Stimulated activated naive CD8-positive, alpha-beta T cell treated with anti-CD3 and anti-CD28 coated beads, Interleukin-15, Interleukin-2, amounts not matched to agents 100 ng/mL and 50 ng/mL, for 24 hours (primary cell): ENCODE measurements around the gene LAMA5.
A peak's percentile ranks its signal among the peaks of the same experiment; 100 is the strongest.

ENCODE experiments used
- H3K27ac Mint-ChIP-seq: one replicate; pipeline ENCODE4 v1.8.0; 2021; ENCODE audit warnings: mild to moderate bottlenecking, mixed read lengths
- H3K27me3 Mint-ChIP-seq: one replicate; pipeline ENCODE4 v1.8.0; 2021; ENCODE audit warnings: mixed read lengths
- H3K36me3 Mint-ChIP-seq: one replicate; pipeline ENCODE4 v1.8.0; 2021; ENCODE audit warnings: low read depth, mixed read lengths
- H3K4me1 Mint-ChIP-seq: one replicate; pipeline ENCODE4 v1.8.0; 2021; ENCODE audit warnings: low read depth, mixed read lengths
- H3K4me3 Mint-ChIP-seq: one replicate; pipeline ENCODE4 v1.8.0; 2021; ENCODE audit warnings: mild to moderate bottlenecking, mixed read lengths
- H3K9me3 Mint-ChIP-seq: one replicate; pipeline ENCODE4 v1.8.0; 2021; ENCODE audit warnings: mixed read lengths

Gene LAMA5

DNA sequence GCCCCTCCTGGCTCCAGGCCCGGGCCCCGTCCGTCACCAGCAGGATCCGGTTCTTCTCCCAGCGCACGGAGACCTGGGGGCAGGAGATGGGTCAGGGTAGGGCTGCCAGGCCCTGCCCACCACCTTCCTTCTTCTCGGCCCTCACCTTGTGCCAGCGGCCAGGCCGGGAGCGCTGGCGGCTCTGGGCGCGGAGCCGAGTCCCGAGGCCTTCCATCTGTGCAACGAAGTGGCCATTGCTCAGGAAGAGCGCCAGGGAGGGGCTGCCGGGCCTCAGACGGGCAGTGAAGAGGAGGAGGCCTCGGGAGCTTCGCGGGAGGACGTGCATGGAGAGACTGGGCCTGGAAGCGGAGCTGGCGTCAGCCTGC lies 56.4 kb downstream of the LAMA5 start:
- no peaks in the 10 kb centered on the region for H3K27me3 Mint-ChIP-seq
- H3K4me1 Mint-ChIP-seq: no peaks in the 10 kb centered on the region
- no peaks in the 10 kb centered on the region for H3K9me3 Mint-ChIP-seq
- H3K27ac Mint-ChIP-seq: no peak overlapping the region
- H3K36me3 Mint-ChIP-seq: peaks cover 9% of the 10 kb centered on the region
- H3K4me3 Mint-ChIP-seq: no peak overlapping the region

DNA sequence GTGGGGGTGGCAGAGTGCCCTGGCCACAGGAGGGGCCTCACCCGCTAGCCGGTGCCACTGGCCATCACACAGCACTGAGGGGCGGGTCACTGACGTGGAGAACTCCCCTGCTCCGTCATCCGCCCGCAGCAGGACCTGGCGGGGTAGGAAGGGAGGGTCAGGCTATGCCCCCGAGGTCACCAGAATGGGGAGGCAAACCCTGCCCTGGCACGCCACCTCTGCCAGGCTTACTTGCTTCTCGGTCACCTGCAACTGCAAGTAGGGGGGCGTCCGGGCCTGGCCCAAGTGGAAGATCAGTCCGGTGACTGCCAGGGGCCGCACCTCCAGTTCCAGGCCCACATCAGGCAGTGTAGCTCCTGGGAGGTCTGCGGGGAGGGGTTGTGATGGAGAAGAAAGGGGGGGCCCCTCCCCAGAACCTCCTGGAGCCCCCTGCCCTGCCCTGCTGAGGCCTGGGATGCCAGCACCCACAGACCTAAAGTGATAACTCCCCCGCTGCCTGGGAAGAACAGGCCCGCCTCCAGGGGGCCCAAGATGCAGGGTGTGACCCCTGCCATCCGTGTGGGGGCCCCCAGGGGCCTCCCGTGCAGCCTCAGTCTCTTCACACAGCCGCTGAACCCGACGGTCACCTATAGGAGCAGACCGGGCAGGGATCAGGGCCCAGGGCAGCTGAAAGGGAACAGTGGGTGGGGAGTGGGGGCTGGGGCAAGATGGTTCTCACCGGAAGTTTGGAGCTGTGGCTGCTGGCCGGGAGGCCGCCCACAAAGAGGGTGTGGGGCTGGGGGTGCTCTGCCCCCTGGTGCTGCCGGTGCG lies 57.0 kb downstream of the LAMA5 start:
- no peak overlapping the region for H3K4me3 Mint-ChIP-seq
- peaks cover 14% of the 10 kb centered on the region for H3K36me3 Mint-ChIP-seq
- no peaks in the 10 kb centered on the region for H3K9me3 Mint-ChIP-seq
- H3K27me3 Mint-ChIP-seq: no peaks in the 10 kb centered on the region
- peaks cover 6% of the 10 kb centered on the region for H3K4me1 Mint-ChIP-seq
- H3K27ac Mint-ChIP-seq: no peak overlapping the region

DNA sequence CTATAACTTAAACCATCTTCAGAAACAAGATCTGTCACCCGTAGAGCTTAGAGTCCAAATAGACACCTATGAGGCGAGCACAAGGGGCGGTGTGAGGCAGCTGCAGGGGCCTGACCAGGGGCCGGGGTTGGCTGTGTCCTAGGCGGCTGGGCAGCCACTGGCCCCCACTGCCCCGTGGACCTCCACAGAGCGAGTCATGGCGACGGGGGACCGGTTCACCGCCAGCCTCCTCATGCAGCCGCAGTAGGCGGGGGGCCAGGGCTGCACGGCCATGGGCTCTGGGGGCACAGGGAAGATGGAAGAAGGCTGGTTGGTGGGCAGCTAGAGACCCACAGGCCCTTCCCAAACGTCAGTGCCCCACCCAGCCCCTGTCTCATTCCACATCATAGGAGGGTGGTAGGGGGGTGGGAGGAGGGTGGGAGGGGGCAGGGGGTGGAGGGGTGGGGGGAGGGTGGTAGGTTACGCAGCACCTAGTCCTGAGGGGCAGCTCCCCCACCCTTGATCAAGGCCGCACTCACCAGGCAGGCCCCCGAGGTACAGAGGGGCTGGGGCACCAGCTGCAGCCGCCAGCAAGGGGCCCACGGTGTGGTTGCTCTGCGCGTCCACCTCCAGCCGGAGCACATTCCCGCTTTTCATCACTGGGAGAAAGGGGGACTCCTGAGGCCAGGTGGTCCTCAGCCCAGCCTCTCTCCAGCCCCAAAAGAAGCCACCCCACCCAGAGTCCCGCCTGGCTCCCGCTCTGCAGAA lies 57.7 kb downstream of the LAMA5 start:
- Mint-ChIP-seq H3K4me3 (no peak overlapping the region), H3K9me3 (no peaks in the 10 kb centered on the region), H3K36me3 (peaks cover 20% of the 10 kb centered on the region), H3K27ac (no peak overlapping the region), H3K27me3 (no peaks in the 10 kb centered on the region), H3K4me1 (peaks cover 13% of the 10 kb centered on the region)

DNA sequence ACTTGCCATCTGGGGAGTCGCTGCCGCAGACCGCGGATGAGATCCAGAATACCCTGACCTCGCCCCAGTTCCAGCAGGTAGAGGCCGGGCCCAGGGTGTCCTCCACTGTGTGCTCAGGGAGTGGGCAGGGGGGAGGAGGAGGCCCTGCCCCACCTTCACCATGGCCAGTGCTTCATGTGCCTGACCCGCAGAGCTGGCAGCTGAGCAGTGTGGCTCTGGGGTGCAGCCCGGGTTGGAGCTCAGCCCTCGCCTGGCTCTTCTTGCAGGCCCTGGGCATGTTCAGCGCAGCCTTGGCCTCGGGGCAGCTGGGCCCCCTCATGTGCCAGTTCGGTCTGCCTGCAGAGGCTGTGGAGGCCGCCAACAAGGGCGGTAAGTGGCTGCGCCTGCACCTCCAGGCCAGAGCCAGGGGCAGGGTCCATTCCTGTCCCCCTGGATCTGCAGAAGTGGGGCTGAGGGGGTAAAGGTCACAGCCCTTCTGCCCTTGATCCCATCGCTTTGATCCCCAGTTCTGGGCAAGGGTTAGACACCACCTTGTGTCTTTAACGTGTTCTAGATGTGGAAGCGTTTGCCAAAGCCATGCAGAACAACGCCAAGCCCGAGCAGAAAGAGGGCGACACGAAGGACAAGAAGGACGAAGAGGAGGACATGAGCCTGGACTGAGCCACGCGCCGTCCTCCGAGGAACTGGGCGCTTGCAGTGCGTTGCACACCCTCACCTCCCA lies 58.9 kb downstream of the LAMA5 start:
- Mint-ChIP-seq H3K9me3 (no peaks in the 10 kb centered on the region), H3K27me3 (no peaks in the 10 kb centered on the region), H3K36me3 (peaks cover 30% of the 10 kb centered on the region), H3K27ac (no peak overlapping the region), H3K4me3 (no peak overlapping the region), H3K4me1 (peaks cover 20% of the 10 kb centered on the region)

DNA sequence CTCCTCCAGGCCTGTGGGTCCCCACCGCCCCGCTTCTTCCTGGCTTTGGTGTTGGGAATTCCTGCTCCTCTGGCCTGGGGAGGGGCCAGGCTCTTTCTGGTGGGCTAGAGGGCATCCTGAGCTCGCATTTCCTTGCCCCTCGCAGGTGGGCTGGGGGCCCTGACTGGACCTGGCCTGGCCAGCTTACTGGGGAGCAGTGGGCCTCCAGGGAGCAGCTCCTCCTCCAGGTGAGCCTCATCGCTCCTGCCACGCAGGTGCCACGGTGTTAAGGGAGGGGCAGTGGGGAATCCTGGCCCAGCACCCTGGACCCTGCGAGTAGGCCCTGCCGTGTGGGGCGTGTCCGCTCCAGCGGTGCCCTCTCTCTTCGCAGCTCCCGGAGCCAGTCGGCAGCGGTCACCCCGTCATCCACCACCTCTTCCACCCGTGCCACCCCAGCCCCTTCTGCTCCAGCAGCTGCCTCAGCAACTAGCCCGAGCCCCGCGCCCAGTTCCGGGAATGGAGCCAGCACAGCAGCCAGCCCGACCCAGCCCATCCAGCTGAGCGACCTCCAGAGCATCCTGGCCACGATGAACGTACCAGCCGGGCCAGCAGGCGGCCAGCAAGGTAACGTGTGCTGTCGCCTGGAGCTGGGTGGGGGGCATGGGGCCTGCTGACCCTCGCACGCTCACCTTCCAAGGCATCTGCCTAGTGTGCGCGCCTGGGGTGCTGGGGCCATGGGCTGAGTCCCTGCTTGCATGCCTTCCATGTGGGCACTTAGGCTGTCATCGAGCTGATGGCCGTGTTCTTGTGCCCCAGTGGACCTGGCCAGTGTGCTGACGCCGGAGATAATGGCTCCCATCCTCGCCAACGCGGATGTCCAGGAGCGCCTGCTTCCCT lies 59.6 kb downstream of the LAMA5 start:
- Mint-ChIP-seq H3K4me3 (no peak overlapping the region), H3K9me3 (no peaks in the 10 kb centered on the region), H3K27ac (no peak overlapping the region), H3K4me1 (peaks cover 20% of the 10 kb centered on the region), H3K27me3 (no peaks in the 10 kb centered on the region), H3K36me3 (peaks cover 30% of the 10 kb centered on the region)

DNA sequence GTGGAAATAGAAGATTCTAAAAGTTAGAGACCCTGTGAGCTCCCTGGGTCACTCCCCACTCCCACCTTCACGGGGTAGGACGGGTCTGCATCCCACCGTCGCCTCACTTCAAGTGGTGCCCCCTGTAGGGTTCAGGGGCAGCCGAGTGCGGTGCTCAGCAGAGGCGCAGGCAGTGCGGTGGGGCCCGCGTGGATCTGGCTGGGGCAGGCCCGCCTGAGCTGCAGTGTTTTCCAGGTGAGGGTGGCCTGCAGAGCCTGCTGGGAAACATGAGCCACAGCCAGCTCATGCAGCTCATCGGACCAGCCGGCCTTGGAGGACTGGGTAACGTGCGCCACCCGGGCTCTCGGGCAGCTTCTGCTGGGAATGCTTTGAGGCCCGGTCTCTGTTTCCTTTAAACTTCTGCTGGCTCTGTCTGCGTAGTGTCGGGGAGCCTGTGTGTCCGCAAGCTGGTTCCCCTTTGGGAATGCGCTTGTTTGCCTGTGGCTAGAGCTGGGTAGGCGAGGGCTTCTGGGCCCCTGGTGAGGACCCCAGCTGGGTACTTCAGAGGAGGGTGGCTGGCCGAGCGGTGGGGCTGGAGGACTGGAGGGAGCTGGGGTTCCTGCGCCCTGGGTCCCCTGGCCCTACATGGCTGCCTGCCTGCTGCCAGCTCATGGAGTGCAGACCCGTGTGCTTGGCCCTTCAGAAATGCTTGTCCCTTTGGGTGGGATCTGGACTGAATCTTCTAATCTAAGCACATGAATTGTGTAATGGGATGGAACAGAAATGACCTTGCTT lies 60.5 kb downstream of the LAMA5 start:
- Mint-ChIP-seq H3K4me1 (peaks cover 20% of the 10 kb centered on the region), H3K4me3 (no peak overlapping the region), H3K36me3 (peaks cover 30% of the 10 kb centered on the region), H3K27me3 (no peaks in the 10 kb centered on the region), H3K27ac (peak overlapping the region; percentile 55), H3K9me3 (no peaks in the 10 kb centered on the region)

DNA sequence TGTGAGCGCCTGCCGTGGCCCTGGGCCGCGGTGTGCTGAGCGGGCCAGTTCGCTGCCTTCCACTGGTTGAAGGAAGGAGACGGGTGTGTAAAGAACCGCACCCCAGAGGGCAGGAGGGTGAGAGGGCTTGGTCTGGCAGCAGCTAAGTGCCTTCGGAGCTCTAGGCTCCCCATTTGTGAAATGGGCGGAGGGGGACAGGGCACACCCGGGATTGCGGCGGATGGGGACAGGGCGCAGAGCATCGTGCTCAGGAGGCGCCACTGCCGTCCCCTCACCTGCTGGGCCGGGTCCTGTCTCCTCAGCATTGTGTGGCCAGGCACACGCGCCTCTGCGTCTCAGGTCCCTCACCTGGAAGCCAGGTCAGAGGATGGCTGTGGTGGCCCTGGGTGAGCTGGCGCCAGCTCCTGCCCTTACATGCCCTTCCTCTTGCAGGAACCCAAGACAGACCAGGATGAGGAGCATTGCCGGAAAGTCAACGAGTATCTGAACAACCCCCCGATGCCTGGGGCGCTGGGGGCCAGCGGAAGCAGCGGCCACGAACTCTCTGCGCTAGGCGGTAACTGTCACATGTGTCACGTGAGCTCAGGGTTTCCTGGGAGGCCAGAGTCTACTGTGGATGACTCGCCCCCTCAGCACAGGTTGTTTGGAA lies 61.2 kb downstream of the LAMA5 start:
- H3K4me1 Mint-ChIP-seq: peaks cover 23% of the 10 kb centered on the region

DNA sequence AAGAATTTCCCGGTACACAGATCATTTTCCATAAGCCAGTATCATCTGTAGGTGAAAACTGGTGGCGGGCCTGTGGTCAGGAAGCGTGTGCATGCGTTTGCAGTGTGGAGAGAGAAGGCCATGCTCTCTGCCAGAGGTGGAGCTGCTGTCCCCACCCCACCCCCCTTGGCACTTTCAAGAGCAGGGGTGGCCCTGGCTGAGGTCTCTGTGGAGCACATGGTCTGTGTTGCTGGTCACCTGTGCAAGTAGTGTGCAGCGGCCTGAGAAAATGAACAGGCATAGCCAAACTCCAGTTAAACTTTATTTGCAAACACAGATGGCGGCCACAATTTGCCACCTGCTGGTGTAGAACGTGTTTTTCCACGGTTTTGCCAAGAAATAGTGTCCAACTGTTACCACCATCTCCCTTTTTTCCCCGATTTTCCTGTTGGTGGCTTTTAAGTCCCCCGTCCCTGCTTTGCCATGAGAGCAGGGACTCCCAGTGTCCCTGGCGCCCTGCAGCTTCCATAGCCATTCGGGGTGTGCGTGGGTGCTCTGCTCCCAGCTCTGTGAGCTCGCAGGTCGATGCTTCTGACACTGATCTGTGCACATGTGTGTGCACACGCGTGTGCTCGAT lies 61.9 kb downstream of the LAMA5 start:
- Mint-ChIP-seq H3K27ac (peak overlapping the region; percentile 67), H3K36me3 (peaks cover 30% of the 10 kb centered on the region), H3K4me3 (peak overlapping the region; percentile 95), H3K9me3 (no peaks in the 10 kb centered on the region), H3K4me1 (peaks cover 23% of the 10 kb centered on the region), H3K27me3 (no peaks in the 10 kb centered on the region)

More for the DNA sequence above, 61.2 kb downstream of the LAMA5 start:
- Mint-ChIP-seq H3K36me3 (peaks cover 30% of the 10 kb centered on the region), H3K9me3 (no peaks in the 10 kb centered on the region), H3K27me3 (no peaks in the 10 kb centered on the region), H3K27ac (peak overlapping the region; percentile 55), H3K4me3 (peak overlapping the region; percentile 95)

DNA sequence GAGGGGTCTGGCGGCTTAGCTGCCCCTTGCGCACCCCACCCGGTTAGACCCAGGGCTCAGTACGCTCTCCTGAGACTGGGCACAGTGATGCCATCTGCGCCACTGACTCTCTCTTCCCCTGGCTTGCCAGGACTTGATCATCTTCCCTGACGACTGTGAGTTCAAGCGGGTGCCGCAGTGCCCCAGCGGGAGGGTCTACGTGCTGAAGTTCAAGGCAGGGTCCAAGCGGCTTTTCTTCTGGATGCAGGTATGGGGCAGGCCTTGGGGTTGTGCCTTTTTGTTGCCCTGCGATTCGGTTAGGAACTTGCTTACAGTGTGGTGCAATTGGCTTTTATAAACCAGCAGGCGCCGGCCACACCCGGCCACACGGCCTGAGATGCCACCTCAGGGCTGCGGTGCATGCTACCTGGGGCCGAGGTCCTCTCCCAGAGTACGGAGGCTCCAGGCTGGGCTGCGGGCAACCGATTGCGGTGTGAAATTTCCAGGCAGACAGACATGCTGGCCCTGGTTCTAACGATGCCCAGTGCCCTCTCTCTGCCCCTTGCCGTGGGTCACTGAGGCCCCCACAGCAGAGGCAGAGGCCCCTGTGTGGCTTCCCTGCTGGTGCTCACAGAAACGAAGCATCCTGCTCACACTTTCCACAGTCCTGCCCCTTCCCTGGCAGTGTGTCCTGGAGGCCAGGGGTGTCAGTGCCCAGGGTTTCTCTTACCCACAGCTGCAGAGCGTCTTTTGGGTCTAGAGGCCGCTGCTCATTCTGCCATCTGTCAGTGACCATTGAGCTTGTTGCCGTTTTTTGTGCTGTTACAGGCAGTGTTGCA lies 62.6 kb downstream of the LAMA5 start:
- peaks cover 23% of the 10 kb centered on the region for H3K4me1 Mint-ChIP-seq
- H3K9me3 Mint-ChIP-seq: no peaks in the 10 kb centered on the region
- no peaks in the 10 kb centered on the region for H3K27me3 Mint-ChIP-seq
- peak overlapping the region; percentile 86 for H3K27ac Mint-ChIP-seq
- H3K36me3 Mint-ChIP-seq: peaks cover 30% of the 10 kb centered on the region
- H3K4me3 Mint-ChIP-seq: peak overlapping the region; percentile 95

DNA sequence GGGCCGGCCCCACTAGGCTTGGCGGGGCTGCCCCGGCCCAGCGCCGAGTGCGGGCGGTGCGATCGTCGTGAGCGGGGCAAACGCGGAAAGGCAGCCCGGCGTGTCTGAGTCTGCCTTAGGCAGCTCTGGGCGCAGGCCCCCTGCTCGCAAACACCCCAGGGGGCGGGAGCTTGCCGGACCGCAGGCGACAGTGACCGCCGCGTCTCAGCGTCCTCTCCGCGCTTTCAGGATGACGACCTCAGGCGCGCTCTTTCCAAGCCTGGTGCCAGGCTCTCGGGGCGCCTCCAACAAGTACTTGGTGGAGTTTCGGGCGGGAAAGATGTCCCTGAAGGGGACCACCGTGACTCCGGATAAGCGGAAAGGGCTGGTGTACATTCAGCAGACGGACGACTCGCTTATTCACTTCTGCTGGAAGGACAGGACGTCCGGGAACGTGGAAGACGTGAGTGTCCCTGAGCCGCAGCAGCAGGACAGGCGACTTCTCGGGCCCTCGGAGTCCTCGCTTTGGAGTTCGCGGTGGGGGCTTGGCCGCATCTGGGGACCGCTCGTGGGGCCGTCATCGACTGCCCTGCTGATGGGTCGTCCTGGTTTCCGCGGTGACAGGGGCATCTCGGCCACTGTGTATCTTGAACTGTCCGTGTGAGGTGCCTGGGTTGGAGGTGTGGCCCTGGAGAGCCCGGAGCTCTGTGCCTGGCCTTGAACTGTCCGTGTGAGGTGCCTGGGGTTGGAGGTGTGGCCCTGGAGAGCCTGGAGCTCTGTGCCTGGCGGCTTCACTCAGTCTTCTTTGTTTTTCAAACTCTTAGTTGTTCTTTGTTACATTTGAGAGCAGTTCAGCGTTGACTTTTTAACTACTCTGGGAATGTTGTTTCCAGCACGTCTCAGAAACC lies 63.5 kb downstream of the LAMA5 start:
- Mint-ChIP-seq H3K9me3 (no peaks in the 10 kb centered on the region), H3K27me3 (no peaks in the 10 kb centered on the region), H3K4me3 (peak overlapping the region; percentile 95), H3K4me1 (peaks cover 23% of the 10 kb centered on the region), H3K27ac (peak overlapping the region; percentile 86), H3K36me3 (peaks cover 25% of the 10 kb centered on the region)

DNA sequence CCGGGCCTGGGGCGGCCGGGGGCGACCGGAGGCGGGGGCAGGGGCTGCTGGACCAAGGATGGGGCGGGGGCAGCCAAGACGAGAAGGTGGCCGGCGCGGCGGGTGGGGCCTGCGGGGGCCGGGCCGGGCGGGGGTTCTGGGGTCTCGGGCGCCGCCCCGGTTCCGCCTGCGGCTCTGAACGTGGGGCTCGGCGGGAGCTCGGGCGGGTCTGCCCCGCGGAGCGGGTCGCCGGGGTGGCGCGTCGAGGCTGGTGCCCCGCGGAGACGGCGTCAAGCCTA lies 64.1 kb downstream of the LAMA5 start:
- no peaks in the 10 kb centered on the region for H3K27me3 Mint-ChIP-seq
- H3K4me1 Mint-ChIP-seq: peaks cover 23% of the 10 kb centered on the region

More for the DNA sequence above, 64.1 kb downstream of the LAMA5 start:
- Mint-ChIP-seq H3K36me3 (peaks cover 25% of the 10 kb centered on the region), H3K27ac (peak overlapping the region; percentile 36), H3K4me3 (peak overlapping the region; percentile 95), H3K9me3 (no peaks in the 10 kb centered on the region)
